HG02571 (cell line): ENCODE data around the gene CAMK2A.
"Not testable (repeated sequence)": the region's sequence is repeated elsewhere in the genome, so short reads cannot be mapped to it uniquely, and the experiment has no call there.

ENCODE experiments used
- ATAC-seq: cut with Tn5 transposase; IDR thresholded peaks from one replicate; pipeline ENCODE4 v1.9.1; 2021; ENCODE audit warnings: mild to moderate bottlenecking, moderate library complexity; ENCODE audit not compliant: unreplicated experiment

The CAMK2A gene

DNA sequence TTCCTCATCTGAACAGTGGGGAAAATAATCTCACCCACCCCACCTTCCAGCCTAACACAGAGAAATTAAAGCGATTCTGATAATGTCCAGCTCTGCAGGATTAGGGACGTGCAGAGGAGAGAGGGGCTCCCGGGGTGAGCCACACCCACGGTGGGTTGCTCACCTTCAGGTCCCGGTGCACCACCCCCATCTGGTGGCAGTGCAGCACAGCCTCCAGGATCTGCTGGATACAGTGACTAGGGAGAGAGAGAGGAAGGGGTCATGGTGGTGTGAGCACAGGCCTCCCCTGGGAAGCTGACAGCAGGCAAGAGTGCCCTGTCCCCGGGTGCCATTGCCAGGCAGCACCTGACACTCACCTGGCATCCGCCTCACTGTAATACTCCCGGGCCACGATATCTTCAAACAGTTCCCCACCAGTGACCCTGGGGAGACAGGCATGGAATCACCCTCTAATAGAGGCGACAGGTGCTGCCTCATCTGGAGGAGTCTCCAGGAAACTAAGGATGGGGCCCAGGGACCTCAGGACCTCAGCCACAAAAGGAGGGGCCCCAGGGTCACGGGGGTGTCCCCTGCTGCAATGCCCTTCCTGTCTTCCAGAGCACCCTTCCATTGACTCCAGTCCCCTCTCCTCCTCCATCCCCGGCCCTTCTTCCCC, 33.0 kb downstream of the CAMK2A start:
- no peak for ATAC-seq

DNA sequence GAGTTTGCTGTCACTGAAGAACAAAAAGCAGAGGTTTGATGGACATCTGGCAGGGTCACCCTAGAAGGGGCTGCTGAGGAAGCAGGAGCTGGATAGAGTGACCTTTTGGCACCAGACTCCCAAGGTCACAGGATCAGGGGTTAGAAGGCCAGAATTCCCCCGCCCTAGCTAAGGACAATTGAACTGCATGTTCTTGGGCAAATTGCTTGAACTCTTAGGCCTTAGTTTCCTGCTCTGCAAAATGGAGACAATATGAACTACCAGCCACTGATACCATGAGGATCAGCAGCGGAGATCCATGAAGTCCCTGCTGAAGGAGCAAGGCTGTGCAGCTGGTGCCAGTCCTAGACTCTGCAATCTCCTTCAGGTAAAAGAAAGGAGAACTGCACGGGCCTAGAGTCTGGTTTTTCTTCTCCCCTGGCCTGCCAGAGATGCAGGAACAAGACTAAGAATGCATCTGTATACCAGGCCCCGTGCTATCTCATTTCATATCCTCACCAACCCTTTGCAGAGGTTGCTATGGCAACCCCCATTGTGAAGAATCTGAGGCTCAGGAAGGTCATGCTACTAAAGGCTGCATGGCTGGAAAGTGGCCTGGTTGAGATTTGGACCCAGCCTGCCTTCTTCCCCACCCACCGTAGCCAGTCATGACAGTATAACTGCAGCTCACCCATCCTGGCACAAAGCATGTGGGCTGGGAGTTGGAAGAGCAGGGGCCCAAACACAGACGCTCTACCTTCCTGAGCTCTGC, 33.7 kb downstream of the CAMK2A start:
- ATAC-seq, result no peak

DNA sequence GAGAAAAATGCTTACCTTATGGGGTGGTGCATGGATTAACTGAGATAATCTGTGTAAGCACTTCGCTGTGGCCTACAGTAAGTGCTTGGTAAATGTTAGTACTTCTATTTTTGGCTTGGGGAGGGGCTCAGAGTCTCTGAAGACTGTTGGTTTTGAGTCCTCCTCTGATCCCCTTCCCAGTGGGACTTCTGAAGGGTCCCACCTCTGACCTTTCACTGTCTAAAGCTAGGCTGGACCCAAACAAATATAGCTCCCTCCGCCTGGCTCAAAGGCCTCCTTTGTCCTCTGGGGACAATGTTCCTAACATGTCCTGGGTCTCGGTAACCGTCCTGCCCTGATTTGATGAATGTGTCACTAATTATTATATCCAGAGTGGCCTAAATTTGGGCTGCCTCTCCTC, 34.8 kb downstream of the CAMK2A start:
- ATAC-seq, result no peak

DNA sequence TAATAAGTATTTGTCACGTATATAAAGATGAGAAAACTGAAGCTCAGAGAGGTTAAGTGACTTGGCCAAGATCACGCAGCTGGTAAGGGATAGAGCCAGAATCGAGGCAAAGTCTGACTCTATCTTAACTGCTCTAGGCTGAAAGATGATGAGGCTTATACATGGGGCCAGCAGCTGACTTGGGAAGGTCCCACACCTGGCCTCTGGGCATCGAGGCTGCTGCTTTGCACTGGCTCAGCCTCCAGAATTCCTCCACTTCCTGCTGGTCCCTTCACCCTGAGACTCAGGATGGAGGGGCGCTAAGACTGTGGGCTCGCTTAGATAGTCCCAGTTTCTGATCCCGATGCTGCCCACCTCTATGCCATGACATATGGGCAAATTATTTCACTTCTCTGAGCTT, 35.2 kb downstream of the CAMK2A start:
- ATAC-seq, result no peak

DNA sequence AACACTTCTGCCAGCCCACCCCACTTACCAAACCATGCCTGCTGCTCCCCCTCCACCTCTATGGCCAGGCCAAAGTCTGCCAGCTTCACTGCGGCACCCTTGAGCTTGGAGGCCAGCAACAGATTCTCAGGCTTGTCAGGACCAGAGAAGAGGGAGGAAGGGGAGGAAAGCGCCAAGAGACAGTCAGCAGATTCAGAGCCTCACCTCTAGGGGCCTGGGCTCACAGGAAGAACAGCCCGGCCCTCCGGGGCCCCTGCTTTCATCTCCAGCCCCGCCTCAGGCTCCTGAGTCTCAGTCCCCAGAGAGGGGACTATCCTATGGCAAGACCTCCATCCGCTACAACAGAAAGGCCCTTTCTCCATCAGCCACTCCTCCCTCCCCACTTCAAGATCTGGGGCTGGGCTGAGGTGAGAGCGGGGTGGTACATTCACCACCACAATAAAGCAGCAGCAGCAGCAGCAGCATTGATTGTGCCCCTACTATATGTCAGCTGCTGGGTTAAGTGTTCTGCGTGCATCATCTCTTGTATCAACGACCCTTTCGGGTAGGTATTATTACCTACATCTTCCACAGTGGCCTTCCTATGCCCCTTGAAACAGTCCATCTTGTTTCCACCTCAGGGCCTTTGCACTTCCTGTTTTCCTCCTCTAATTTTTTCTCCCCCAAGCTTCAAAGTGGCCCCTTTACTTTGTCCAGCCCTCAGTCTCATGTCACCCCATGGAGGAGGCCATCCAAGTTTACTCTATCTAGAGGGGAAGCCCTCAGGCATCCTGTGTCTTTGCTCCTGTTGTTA, 36.0 kb downstream of the CAMK2A start:
- no peak for ATAC-seq

DNA sequence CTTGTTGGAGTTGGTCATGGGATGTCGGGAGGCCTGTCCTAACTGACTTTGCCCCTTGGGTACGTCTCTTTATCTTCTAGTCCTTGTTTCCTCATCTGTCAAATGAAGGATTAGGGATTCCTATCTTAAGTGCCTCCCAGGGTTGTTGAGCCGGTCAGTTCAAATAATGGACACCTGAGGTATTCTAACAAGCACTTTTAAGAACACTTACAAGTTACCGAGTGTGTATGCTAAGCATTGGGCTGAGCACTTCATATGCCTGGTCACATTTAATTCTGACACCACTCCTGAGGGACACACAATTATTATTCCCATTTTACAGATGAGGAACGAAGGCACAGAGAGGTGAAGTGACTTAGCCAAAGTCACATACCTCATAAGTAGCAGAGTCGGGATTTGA, 37.1 kb downstream of the CAMK2A start:
- no peak for ATAC-seq

DNA sequence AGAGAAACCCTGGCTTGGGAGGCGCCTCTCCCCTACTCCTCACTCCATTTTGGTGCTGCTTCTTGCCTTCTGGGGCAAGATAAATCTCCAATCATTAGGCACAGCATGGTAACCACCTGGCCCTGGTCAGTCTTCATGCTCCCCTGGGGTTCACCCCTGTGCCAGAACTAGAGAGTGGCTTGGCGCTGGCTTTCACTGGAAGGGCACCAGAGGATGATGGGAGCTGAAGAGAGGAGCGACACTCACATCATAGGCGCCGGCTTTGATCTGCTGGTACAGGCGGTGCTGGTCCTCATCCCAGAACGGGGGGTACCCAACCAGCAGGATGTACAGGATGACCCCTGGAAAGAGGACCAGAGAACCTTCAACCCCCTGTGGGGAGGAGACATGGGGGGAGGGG, 38.1 kb downstream of the CAMK2A start:
- no peak for ATAC-seq

DNA sequence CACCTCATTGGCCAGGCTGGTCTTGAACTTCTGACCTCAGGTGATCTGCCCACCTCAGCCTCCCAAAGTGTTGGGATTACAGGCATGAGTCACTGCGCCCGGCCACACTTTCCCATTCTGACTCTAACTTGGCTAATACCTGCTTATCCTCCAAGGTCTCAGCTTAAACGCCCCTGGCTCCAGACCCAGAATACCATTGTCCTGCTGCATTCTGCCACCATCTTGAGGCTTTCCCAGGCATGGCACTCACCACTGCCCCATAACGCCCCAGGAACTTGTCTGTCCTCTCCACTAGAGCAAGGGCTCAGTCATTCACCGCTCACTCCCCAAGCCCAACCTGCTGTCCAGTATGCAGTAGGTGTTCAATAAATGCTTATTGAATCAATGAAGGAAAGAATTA, 39.8 kb downstream of the CAMK2A start:
- ATAC-seq, result no peak

DNA sequence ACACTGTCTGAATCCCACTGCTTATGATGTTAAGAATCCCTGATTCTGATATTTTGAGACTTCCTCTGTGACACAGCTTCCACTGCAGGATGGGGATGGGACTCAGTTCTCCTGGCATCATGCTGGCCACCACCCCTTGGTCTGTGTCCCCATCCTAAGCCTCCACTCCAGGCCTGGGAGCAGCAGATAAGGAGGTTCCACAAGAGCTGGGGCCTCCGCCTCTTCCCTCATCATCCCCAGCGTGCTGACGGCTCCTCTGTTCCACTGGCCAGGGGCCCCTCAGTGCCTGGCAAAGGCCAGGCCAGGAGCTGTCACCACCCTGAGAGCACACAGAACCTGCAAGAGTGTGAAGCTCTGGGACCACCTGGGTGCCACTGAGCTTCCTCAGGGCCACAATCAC, 40.6 kb downstream of the CAMK2A start:
- no peak for ATAC-seq

DNA sequence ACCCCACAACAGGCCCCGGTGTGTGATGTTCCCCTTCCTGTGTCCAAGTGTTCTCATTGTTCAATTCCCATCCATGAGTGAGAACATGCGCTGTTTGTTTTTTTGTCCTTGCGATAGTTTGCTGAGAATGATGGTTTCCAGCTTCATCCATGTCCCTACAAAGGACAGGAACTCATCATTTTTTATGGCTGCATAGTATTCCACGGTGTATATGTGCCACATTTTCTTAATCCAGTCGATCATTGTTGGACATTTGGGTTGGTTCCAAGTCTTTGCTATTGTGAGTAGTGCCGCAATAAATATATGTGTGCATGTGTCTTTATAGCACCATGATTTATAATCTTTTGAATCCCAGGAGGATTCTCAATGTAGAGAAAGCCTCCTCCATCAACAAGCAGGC, 41.1 kb downstream of the CAMK2A start:
- not testable (repeated sequence) for ATAC-seq

DNA sequence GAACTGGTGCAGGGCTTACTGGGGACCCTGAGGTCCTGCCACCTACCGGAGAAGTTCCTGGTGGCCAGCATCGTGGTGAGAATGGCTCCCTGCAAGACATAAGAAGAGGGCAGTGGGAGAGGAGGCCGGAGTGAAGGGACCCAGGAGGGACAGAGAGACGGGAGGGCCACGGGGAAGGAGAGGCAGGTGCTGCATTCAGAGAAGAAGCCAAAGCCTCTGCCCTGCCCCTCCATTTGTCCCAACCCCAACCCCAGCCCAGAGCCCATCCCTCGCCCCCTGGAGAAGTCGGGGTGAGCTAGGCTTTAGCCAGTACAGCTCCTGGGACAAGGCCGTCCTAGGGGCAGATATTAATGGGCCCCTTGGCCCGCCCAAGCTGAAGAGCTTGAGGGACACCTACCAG, 41.8 kb downstream of the CAMK2A start:
- ATAC-seq, result no peak

DNA sequence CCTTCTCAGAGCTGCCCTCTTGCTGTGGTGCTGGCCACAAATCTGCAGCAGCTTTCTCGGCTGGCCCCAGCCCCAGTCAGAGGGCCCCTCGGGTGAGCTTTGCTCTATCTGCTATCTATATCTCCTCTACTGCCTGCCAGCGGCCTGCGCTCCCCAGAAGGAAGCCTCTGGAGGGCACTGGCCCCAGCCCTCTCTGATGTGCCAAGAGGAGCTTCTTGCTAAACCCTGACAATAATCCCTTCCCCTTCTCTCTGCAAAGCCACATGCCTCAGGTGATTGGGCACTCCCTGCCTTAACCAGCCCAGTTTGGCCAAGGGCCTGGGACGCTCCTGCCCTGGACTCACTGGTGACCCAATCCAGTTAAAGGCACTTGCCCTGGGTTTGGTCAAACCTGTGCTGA, 42.7 kb downstream of the CAMK2A start:
- ATAC-seq, result no peak

DNA sequence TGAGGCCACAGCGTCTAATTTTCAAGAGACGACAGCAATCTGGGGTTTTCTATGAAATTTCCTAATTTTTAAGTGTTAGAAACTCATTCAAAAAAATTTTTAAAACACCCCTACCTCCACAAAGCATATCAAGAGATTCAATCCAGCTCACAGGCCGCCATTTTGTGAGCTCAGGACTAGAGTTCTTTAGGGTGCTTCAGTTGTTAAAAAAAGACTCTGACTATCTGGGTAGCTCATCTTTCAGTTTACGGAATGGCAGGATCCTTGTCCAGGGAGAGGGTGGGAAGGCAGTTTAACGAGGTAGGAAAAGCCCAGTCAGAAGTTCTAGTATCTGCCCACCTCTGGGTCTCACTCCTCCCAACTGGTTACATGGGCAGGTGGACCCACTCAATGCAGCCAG, 43.1 kb downstream of the CAMK2A start:
- no peak for ATAC-seq

DNA sequence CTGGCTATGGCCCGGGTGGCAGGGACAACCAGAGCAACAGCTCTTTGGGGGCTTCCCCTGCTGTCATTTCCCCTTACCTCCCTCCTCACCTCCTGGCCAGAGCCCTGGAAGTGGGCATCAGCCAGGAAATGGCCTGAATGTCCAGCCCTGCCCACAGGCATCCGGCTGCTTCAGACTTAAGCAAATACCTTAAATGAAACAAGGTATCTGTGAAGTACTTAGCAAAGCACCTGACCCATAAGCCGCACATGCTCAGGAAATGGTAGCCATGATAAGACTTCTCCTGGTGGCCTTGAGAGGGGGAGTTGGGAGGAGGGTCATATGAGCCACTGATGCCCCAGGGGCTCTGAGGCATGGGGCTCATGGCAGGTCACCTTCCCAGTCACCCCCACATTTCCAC, 43.8 kb downstream of the CAMK2A start:
- ATAC-seq, result no peak

DNA sequence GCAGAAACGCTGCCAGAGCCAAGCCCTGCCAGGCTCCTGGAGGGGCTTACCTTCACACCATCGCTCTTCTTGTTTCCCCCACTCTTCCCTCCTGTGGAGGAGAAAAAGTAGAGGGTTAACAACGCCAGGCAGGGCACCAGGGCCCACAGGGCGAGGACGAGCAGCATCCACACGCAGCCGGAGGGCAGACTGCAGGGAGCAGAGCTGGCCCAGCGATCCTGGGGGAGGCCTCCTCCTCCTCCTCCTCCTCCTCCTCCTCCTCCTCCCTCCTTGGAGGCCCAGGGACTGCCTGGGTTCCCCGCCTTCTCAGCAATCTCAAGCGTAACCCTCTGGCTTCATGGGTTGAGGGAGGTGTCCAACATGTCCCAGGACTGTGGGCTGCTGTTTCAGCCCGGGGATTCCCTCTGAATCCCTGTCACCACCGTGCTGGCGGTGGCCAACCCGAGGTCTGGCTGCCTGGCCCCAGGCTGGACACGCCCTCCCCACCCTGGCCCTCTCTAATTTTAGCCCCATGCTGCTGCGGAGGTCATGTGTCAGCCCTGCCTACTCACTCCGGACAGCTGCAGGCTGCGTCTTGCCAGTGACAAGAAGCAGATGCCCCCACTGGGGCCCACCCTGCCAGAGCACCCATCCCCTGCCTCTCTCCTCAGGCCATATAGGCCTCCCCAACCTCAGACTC, 44.3 kb downstream of the CAMK2A start:
- ATAC-seq, result no peak

DNA sequence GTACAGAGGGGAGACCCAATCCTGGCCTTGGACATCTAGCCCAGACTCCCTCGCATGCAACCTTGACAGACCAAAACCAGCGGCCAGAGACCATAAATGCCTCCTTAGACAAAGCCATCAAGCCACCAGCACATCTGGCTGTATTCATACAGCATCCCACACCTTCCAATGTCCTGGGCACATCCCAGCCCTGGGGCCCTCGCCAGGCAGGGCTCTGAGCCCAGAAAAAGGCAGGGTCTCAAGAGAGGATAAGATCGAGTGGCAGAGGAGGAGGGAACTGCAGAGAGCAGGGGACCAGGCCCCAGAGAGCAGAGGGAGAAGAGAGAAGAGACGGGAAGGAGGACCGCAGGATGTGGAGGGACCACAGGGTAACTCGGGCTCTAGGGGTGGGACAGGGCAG, 45.4 kb downstream of the CAMK2A start:
- ATAC-seq, result no peak

DNA sequence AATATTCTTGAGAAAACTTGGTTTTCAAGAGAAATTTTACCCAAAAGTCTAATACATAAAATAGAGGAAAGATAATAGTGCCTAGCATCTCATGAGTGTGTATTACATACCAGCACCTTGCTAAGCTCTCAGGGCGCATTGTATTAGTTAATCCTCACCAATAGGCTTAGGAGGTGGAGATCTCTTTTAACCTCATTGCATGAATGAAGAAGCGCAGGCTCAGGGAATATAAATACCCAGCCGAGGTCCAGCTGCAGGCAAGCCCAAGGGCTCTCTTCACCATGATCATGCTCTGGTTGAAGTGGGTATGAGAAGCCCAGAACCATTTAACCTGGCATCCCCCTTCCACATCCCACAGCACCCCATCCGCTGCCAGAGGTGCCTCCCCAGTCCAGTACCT, 46.0 kb downstream of the CAMK2A start:
- no peak for ATAC-seq

DNA sequence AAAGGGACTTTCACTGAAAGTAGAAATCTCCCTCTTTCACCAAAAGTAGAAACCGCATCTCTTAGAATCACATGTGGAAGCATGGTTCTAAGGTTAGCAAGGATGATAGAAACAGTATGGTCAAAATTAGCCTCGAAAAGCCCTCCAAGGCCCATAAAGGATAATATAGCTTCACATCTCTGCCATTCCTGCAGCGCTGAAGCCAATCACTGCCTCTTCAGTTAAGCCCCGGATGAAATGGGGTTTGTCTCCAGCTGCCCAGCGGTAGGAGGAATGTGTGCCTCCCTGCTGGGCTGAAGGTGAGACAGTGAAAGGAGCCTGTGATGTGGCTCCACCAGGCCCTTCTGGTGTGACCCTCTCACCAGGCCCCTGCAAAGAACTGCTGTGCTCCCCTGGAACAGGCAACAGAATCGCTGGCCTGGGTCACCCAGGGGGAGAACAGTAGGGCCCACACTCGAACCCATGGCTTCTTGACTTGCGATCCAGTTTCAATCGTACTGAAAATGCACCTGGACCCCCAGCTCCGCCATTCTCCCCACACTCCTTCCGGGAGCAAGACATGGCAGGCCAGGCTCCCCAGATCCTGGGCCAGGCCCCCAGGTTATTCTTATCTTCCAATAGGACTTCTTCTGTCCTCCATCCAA, 47.2 kb downstream of the CAMK2A start:
- no peak for ATAC-seq

DNA sequence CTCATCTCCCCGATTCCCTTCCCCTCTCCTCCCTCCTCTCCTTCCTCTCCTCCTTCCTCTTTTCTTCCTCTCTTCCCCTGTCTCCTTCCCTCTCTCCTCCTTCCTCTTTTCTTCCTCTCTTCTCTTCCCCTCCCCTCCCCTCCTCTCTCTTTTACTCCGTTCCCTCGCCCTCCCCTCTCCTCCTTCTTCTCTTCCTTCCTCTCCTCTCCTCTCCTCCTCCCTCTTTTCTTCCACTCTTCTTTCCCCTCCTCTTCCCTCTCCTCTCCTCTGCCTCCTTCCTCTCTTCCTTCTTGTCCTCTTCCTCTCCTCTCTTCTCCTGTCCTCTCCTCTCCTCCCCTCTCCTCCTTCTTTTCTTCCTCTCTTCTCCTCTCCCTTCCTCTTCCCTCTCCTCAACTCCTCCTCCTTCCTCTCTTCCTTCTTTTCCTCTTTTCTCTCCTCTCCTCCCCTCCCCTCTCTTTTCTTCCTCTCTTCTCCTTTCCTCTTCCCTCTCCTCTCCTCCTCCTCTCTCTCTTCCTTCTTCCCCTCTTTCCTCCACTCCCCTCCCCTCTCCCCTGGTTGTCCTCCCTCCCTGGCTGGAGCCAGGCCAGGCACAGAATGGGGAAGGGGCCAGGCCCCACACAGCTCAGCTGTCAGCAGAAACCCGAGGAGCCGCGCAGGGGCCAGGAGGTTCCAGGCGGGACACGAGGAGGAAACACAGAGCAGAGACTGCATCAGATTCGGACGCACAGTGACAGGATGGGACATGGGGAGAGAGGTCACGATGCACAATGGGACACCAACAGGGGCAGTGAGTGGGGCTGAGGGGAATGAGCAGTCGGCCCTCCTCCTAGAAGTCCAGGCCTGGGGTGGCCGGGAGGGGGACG, 48.0 kb downstream of the CAMK2A start:
- no peak for ATAC-seq

DNA sequence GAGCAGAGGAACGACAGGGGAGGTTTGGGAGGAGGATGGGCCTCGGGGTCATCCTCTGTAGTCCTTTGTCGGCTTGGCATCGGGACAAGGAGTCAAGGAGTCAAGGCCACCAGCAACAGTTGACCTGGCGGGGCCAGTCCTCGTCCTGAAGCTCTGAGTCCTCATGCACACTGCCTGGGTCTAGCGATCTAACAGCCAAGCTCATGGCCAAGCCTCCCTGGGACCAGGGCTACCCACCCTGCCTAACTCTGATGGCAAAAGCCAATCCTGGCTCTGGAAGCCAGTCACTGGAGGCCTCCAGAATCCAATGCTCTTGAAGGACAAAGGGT, 49.8 kb downstream of the CAMK2A start:
- ATAC-seq, result no peak
